Osteoblast (primary cell): Measurements from ENCODE around the gene MEIOSIN. TPM values are rescaled to one million over a fixed set of nuclear protein-coding genes. Genes with fewer than 3 reads are reported as not detected.

Experiments
- DNase-seq: peaks from one replicate; pipeline ENCODE4 v3.0.0; 2011; ENCODE audit warnings: low spot score, mixed read lengths; ENCODE audit not compliant: insufficient read length; ENCODE audit errors: missing footprints
- H2AFZ ChIP-seq: 2 replicates; pipeline ENCODE4 v1.6.0; 2011; ENCODE audit warnings: mild to moderate bottlenecking, low read length
- H3K27ac ChIP-seq: 2 replicates; pipeline ENCODE4 v1.5.1; 2011; ENCODE audit warnings: mild to moderate bottlenecking, low read depth, low read length, moderate library complexity
- H3K27me3 ChIP-seq: 2 replicates; pipeline ENCODE4 v1.6.0; 2012; ENCODE audit warnings: mild to moderate bottlenecking, control low read depth, inconsistent platforms, low read length, moderate library complexity; ENCODE audit not compliant: insufficient read depth
- H3K36me3 ChIP-seq: 2 replicates; pipeline ENCODE4 v1.5.1; 2011; ENCODE audit warnings: mild to moderate bottlenecking, low read length, control low read depth, moderate library complexity; ENCODE audit not compliant: insufficient read depth
- H3K4me1 ChIP-seq: 2 replicates; pipeline ENCODE4 v1.5.1; 2011; ENCODE audit warnings: mild to moderate bottlenecking, low read length, control low read depth, moderate library complexity; ENCODE audit not compliant: insufficient read depth
- H3K4me2 ChIP-seq: 2 replicates; pipeline ENCODE4 v1.6.0; 2011; ENCODE audit warnings: mild to moderate bottlenecking, low read length; ENCODE audit not compliant: insufficient read depth
- H3K4me3 ChIP-seq: fragments of 200-600 bp; sonication (generic); 3 replicates; pipeline ENCODE4 v1.5.1; 2012; ENCODE audit warnings: mild to moderate bottlenecking, low read length, inconsistent platforms; ENCODE audit not compliant: insufficient read depth
- H3K79me2 ChIP-seq: 2 replicates; pipeline ENCODE4 v1.6.0; 2012; ENCODE audit warnings: mild to moderate bottlenecking, low read length, control low read depth, inconsistent platforms; ENCODE audit not compliant: insufficient read depth
- H3K9me3 ChIP-seq: 2 replicates; pipeline ENCODE4 v1.5.1; 2011; ENCODE audit warnings: low read depth, low read length, control low read depth
- H4K20me1 ChIP-seq: 2 replicates; pipeline ENCODE4 v1.6.0; 2012; ENCODE audit warnings: mild to moderate bottlenecking, low read length, control low read depth; ENCODE audit not compliant: insufficient read depth
- CTCF ChIP-seq: IDR thresholded peaks from 2 replicates; pipeline ENCODE4 v1.5.1; 2011; ENCODE audit warnings: mild to moderate bottlenecking, low read depth, low read length, moderate library complexity; ENCODE audit errors: extremely low read depth
- total RNA-seq: library from RNA; depleted of rRNA; stranded (reverse); fragments of >200 nt; gene quantifications from 2 replicates; pipeline ENCODE4 v1.2.3, GENCODE V29; 2012

Gene MEIOSIN
- total RNA-seq, 1 donor = not detected

GRCh38 chr19:45792470-45793177 is 59.4 kb downstream of the MEIOSIN start, which contains the start of gene DMWD:
Gene DMWD (minus strand): TSS chr19:45792845. CDS start chr19:45792756, 89 bp downstream.
- Histone ChIP-seq H4K20me1 (peaks cover 18% of the 10 kb centered on the region), H3K79me2 (peaks cover 38% of the 10 kb centered on the region), H3K4me3 (peak within 1 kb of the TSS; percentile 85), H3K27me3 (no peaks in the 10 kb centered on the region), H3K4me1 (peaks cover 14% of the 10 kb centered on the region), H2AFZ (peak within 1 kb of the TSS; percentile 62), H3K4me2 (peak within 1 kb of the TSS; percentile 95), H3K36me3 (peaks cover 25% of the 10 kb centered on the region), H3K27ac (peak within 1 kb of the TSS; percentile 61), H3K9me3 (no peaks in the 10 kb centered on the region)
- no peak for TF ChIP-seq CTCF
- peak; percentile 100 for DNase-seq

- peak; percentile 35 for DNase-seq
- Histone ChIP-seq H3K9me3 (no peaks in the 10 kb centered on the region), H3K27me3 (no peaks in the 10 kb centered on the region), H3K36me3 (peaks cover 21% of the 10 kb centered on the region), H3K4me1 (peaks cover 14% of the 10 kb centered on the region), H4K20me1 (peaks cover 18% of the 10 kb centered on the region), H3K27ac (peak overlapping the region; percentile 54), H3K4me2 (peak overlapping the region; percentile 44), H3K4me3 (no peak overlapping the region), H3K79me2 (peaks cover 36% of the 10 kb centered on the region), H2AFZ (no peak overlapping the region)
- no peak for TF ChIP-seq CTCF
These were observed 59.9 kb downstream of the MEIOSIN start for GRCh38 chr19:45793178-45793564.

- no peak overlapping the region for H3K4me3 ChIP-seq
- DNase-seq = peak; percentile 3
- H4K20me1 ChIP-seq = peaks cover 18% of the 10 kb centered on the region
- H3K79me2 ChIP-seq = peaks cover 30% of the 10 kb centered on the region
- H3K27me3 ChIP-seq = no peaks in the 10 kb centered on the region
- no peak for TF ChIP-seq CTCF
- H3K4me2 ChIP-seq = no peak overlapping the region
- no peaks in the 10 kb centered on the region for H3K9me3 ChIP-seq
- H3K4me1 ChIP-seq = peaks cover 16% of the 10 kb centered on the region
- H3K36me3 ChIP-seq = peaks cover 16% of the 10 kb centered on the region
- H2AFZ ChIP-seq = no peak overlapping the region
- no peak overlapping the region for H3K27ac ChIP-seq
These were observed 60.6 kb downstream of the MEIOSIN start for GRCh38 chr19:45793876-45794275.

GRCh38 chr19:45794627-45795026 is 61.4 kb downstream of the MEIOSIN start:
- H3K9me3 ChIP-seq = no peaks in the 10 kb centered on the region

More at GRCh38 chr19:45794627-45795026, 61.4 kb downstream of the MEIOSIN start:
- H3K36me3 ChIP-seq = peaks cover 8% of the 10 kb centered on the region
- H3K27ac ChIP-seq = no peak overlapping the region
- no peaks in the 10 kb centered on the region for H3K27me3 ChIP-seq
- peaks cover 15% of the 10 kb centered on the region for H4K20me1 ChIP-seq
- no peak overlapping the region for H3K4me3 ChIP-seq
- no peak overlapping the region for H3K4me2 ChIP-seq
- DNase-seq = no peak
- no peak overlapping the region for H2AFZ ChIP-seq
- TF ChIP-seq CTCF = no peak
- H3K4me1 ChIP-seq = peaks cover 22% of the 10 kb centered on the region
- peaks cover 23% of the 10 kb centered on the region for H3K79me2 ChIP-seq
